Measurements from ENCODE around the gene FBXL20. TPM values are rescaled to one million over a fixed set of nuclear protein-coding genes. Genes with fewer than 3 reads are reported as not detected.

The FBXL20 gene
- total and polyA plus RNA-seq, 2 of the 8 experiments (the other 6 are each of a cell fraction or from before 2014, with no cell fraction given) = 5.5 to 11.0 TPM

GRCh38 chr17:39222151-39222550, 179.3 kb downstream of the FBXL20 start (continued):
- TF ChIP-seq TAF7 (optimal IDR thresholded peaks at IDR 0.05; ENCODE audit: borderline replicate concordance, low read depth, low read length) = no peak
- no peak for TF ChIP-seq EP300 (IDR thresholded peaks at IDR 0.05; ENCODE audit: borderline replicate concordance in 1 of 2, low read depth in 2 of 2, low read length in 2 of 2)
- no peak for TF ChIP-seq POLR2AphosphoS5 (IDR thresholded peaks at IDR 0.05; ENCODE audit: low read depth, low read length)

Data from H1 (cell line).